Retina (tissue), 1 donor: ENCODE measurements around the gene RAB15.
A peak's percentile ranks its signal among the peaks of the same experiment; 100 is the strongest.

Experiments used
- DNase-seq: peaks from one replicate; pipeline ENCODE4 v3.0.0-alpha.2; 2016

RAB15 gene

DNA sequence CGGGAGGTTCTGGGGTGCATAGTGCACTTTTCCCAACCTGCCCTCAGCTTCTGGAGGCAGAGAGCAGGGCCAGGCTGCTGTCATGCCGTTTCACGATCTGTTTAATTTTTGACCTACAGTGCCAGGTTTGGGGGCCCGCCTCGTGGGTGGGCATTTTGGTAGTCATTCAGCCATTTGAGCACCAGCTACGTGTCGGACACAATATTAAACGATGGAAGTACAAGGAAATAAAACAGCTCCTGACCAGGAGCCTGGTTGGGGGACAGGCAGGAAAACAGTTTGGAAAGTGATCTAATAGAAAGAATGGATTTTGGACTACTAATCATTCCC, 15.3 kb upstream of the RAB15 start:
- DNase-seq = no peak

DNA sequence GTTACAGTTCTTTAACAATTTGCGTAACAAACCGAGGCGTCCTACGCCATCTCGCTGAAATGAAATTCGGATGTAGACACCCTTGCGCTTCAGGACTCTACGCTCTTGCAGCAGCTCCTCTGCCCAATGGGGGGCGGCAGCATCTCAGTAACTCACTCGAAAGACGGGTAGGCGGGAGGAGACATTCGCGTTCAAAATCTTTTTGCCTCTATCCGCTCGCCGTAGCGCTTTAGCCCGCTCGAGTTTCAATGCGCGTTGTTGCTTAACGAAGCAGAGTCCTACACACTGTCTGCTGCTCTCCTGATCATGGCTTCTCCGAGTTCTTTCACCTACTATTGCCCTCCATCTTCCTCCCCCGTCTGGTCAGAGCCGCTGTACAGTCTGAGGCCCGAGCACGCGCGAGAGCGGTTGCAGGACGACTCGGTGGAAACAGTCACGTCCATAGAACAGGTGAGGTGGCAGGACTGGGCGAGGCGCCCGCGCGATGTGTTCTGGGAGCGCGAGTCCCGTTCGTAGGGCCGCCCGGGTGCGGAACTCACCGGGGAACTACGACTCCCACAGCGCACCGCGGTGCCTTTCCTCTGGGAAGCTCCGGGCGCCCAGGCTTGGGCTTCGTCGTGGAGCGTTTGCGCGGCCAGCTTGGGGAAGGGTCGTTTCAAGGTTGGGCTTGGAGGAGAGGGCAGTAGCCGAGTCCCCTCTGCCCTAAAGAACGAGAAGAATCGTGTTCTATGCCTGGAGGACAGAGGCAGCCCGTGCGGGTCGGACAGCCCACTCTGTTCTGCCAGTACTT, 14.7 kb upstream of the RAB15 start, which contains the start of gene FNTB:
Gene FNTB, plus strand, starts transcription at position 248 of the 790 bp plus-strand sequence. Its CDS starts 59 bp downstream, at position 307.
- peak; percentile 99 for DNase-seq

DNA sequence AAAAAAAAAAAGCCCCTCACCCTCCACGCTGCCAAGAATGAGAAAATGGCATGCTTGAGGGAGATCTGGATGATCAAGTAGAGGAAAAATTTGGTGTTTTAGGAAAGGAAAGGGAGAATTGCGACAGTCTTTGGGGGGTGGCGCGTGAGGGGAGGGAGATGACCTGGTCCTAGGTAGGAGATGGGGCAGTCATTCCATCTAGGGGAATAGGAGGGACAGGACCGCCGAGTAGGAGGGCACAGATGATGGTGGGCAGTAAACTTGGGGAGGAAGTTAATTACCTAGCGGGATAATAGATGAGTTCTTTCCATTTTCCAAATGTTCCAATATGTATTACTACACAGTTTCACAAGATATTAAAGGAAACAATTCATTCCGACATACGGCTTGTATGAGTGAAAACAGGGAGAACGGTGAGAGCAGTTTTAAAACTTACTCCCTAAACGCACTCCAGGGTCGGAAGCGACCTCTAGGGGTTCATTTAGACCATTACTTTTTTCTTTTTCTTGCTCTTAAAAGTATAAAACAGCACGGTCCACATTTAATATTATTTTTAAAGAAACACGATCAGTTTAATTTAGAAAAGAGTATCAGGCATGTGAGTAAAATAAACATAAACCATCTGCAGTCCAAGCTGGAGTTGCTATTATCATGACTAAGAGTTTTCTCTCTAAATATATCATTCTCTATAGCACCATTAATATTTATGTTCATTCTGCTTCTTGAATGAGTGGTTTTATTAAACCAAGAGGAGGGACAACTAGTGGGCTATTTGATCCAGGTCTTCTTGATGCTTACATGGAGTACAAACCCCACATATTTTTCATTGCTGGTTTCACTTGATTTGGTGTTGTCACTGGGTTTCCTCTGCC, 11.5 kb upstream of the RAB15 start:
- no peak for DNase-seq

DNA sequence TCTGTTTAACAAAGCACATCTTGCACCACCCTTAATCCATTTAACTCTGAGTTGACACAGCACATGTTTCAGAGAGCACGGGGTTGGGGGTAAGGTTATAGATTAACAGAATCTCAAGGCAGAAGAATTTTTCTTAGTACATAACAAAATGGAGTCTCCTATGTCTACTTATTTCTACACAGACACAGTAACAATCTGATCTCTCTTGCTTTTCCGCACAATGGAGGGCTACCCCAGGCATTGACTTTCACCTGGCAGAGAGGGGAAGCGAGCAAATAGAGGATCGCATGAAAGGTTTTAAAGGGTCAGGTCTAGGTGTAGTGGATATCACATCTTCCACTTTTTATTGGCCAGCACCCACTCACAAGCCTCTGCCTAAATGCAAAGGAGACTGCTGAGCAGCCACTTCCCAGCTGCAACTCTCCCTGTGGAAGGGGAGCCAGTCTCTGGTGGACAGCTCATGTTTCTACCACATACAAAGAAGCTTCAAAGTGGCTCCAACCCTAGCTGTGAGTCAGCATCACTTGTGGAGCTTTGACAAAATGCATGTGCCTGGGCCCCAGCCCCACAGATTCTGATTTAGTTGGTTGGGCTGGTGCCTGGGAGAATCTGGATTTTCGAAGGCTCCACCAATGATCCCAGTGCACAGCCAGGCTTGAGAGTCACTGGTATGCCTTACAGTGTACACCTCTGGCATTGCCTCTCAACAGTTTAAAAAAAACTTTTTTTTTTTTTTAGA, 7.4 kb upstream of the RAB15 start:
- DNase-seq = no peak

DNA sequence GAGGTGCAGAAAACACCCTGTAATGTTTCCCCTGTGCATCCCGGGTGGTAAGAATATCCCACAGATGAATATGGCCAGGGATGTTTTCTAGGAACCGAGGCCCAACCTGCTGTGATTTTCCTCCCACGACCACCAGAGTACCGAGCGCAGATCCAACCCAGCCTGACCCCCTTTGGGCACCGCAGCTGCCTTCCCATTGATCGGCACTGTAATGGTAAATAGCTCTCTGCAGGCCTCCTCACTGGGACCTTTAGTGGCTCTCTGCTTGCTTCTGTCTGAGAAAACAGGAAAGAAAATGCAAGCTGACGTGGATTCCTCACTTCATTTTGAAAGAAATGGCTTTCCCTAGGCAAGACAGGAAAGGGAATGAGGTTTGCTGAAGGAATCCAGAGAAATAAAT, 2.4 kb upstream of the RAB15 start:
- no peak for DNase-seq

DNA sequence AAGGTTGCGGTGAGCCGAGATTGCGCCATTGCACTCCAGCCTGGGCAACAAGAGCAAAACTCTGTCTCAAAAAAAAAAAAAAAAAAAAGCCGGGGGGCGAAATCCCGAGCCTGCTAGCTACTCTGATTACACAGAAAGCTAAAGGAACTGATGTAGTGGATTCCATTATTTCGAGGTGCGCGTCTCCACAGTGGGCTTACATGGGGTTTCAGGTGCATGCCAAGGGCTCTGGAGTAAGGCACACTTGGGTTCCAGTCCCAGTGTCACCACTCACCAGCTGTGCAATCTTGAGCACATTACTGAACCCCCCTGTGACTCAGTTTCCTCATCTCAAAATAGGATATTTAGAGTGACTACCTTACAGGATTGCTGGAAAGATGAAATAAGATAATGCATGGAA, 1.7 kb upstream of the RAB15 start:
- DNase-seq = no peak

DNA sequence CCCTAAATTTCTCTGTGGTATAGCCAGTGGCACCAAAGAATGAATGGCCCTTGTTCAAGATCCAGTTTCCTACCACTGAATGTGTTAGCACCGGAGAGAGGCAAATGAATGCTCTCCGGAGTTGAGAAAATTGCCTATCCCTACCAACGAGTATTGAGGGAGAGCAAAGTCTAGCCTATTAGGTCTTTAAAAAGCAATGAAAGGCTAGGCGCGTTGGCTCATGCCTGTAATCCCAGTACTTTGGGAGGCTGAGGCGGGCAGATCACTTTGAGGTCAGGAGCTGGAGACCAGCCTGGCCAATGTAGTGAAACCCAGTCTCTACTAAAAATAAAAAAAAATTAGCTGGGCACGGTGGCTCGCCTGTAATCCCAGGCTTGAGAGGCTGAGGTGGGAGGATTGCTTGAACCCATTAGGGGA, 898 bp upstream of the RAB15 start:
- no peak for DNase-seq

DNA sequence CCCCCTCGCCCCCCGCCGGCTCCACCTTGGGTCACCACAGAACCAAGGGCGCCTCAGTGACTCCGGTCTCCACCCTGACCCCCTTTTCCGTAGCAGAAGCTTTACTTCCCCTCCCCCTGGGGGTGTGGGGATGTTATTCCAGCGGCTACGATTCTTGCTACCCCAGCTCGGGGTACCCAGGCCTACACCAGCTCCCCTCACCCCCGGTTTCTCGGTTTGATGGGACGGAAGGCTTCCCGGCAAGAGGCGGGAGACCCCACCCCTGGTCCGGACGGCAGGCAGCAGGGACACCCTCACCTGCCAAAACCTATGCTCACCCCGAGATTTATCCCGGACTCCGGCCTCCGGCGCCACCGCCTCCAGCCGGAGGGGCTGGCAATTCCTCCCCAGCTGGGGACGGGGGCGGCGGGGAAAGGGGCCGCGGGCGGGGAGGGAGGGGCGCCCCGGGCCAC, 619 bp downstream of the RAB15 start:
- DNase-seq = peak; percentile 54

DNA sequence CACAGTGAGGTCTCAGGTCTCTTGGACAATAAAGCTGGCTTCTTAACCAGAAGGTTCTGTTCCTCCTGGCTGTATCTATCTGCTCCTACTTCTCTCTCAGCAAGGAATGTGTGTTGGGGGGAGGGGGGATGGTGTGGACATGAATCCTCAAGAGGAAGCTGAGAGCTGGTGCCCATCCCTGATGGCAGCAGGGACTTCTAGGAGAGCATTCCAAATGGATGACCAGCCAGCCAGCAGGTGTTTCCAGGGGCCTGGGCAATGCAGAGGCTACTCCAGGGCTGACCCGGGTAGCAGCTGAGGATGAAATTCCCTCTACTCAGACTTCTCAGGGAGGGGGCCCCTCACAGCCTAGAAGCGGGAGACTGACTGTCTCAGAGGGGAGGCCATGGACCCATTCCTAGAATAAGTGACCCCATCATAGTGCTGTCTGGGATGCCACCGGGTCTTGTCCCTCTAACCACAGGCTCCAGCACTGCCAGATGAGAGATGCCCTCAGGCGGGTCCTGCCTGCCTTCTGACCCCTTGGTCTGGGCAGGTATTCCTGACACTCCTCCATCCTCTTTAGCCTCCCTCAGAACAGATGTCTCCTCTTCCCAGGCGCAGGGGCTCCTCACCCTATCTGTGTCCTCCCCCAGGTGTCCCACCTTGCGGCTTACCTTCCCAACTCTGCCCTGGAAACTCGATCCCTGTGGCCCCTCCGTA, 1.2 kb downstream of the RAB15 start:
- DNase-seq = no peak

DNA sequence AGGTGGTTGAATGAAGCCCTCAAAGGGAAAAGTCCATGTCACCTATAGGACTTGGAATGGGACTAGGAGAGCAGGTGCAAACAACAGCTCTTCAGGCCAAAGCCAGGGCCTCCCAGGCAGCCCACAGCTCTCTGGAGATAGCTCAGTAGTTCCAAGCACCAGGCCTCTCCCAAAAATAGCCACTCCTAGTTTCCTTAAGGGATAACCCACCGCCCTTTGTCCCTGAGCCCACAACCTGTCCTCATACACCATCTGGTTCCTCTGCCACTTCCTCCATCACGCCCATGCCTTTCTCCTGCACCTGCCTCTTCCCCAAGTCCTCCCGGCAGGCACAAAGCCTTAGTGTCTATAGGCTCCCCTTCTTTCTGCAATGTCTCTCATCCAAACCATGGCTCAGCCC, 2.1 kb downstream of the RAB15 start:
- DNase-seq = no peak

DNA sequence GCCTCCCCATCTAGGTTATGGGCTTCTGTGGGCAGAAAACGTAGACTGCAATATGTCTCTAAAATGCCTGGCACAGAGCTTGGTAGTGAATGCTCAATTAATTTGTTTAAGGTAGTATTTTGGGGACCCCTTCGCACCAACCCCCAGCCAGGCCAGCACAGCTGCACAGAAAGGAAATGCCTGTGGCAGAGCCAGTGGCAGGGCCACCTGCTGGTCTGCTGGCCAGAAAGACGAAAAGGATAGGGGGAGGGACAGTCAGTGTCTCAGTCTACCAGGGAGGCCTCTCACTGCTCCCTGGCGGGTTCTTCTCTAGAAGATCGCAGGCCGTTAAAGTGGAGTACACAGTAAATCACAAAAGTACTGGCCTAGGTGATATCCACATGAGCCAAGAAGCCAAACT, 3.5 kb downstream of the RAB15 start:
- DNase-seq = no peak

DNA sequence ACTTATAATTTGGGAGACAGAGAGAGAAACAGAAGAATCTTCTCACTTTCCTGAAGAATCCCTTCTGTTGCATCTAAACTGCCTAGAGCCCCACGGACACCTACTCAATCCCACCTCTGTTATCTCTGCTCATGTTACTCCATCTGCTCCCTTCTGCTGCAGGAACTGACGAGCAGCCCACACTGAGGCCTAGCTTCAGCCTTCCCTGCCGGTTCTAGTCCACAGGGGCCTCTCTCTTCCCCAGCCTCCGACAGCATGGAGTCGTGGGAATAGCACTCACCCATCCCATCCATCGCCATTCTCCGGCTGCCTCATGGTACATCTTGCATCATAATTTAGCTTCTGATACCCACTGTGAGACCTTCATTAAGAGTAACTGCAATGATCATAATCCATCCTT, 4.0 kb downstream of the RAB15 start:
- no peak for DNase-seq

DNA sequence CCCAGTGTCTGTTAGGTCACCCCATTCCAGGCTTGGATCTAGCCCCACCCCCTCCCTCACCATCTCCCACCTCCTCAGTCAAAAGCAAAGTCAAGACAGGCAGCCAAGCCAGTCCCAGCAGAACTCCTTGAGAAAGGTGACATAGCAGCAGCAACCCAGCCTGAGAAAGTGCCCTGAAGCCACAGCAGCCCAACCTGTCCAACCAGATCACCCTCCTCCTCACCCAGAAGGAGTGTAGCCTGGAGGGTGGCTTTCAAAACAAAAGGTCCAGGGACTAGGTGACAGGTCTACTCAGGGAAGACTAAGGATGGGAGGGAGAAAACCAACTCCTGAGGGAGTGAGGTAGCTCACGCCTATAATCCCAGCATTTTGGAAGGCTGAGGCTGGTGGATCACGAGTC, 5.2 kb downstream of the RAB15 start:
- no peak for DNase-seq

DNA sequence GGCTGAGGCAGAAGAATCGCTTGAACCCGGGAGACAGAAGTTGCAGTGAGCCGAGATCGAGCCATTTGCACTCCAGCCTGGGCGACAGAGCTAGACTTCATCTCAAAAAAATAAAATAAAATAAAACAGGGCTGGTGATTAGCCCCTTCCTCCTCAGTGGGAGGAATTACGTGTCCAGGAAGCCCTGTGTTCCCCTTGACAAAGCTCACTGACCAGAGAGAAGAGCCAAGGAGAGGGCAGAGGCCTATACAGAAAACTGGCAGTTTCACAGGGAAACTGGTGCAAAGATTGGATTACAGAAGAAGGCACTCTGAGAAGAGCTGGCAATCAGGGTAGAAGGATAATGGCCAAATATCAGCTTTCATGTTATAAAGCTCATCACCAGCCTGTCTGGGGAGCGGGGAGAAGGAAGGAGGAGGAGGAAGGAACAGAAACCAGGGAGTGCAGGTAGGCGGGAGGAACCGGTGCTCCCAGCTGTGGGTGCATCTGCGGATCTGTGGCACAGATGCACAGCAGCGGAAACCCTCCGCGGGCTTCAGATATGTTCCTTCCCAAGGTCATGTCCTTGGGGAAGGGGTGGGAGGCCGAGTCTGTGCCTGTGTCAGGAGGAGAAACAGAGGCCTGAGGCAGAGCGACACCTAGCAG, 6.7 kb downstream of the RAB15 start:
- no peak for DNase-seq

DNA sequence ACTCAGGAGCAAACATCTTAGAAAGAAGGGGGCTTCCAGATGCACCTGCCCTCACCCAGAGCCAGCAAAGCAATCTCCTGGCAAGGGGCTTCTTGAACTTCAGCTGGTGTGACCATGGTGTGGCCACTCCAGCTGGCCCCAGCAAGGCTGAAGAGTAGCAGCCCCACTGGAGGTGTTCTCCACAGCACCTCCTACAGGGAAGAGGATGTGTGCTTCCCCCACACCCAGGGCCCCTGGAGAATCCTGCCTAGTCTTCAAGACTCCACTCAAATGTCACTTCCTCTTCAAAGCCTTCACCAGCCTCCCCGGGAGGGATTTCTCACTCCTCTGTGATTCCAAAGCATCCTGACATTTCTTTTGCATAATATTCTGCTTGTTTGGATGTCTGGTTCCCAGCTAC, 8.5 kb downstream of the RAB15 start:
- DNase-seq = no peak

DNA sequence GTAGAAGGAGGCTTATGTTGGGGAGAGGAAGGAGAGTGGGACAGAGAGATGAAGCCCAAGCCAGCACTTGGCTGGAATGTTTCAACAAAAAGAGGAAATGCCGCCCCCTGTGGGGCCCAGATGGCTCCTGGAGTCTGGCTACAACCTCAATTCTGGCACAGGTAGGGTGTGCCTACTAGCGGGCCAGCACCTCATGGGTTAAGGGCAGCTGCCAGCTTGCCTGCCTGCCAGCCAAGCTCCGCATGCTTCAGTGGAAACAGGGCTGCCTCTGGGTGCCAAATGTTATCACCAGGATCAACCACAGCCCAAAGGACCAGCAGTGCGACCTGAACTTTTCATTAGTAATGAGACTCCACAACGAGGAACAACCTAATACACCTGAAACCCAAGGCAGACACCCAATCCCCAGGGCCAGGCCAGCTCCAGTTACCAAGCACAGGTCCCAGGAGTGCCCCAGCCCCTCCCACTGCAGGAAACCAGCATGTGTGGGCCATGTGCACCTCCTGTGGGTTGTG, 11.3 kb downstream of the RAB15 start:
- DNase-seq = no peak

DNA sequence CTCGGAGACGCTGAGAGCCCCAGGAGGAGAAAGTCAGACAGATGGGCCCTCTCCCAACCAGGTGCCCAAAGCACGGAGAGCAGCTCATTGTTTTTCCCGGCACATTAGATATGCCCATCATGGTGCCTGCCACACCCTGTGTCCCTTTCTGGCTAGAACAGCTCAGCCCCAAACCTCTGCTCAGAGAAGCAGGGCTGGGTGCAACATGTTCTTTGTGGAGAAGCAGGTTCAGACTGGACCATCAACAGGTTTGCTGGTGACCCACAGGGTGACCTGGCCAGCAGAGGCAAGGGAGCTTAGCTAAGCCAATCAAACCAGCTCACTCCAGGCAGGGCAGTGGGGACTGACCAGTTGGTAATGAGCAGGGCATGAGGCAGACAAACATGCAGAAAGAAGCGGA, 13.4 kb downstream of the RAB15 start:
- no peak for DNase-seq

DNA sequence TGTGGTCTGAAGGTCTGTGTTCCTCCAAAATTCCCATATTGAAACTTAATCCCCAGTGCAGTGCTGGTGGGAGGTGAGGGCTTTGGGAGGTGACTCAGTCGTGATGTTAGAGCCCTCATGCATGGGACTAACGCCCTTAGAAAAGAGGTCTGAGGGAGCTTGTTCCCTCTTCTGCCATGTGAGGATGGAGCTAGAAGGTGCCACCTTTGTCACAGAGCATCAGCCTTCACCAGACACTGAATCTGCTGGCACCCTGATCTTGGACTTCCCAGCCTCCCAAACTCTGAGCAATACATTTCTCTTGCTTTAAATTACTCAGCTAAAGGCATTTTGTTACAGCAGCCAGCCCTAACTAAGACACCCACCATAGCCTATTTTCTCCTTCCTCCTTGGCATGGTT, 13.9 kb downstream of the RAB15 start:
- DNase-seq = no peak

DNA sequence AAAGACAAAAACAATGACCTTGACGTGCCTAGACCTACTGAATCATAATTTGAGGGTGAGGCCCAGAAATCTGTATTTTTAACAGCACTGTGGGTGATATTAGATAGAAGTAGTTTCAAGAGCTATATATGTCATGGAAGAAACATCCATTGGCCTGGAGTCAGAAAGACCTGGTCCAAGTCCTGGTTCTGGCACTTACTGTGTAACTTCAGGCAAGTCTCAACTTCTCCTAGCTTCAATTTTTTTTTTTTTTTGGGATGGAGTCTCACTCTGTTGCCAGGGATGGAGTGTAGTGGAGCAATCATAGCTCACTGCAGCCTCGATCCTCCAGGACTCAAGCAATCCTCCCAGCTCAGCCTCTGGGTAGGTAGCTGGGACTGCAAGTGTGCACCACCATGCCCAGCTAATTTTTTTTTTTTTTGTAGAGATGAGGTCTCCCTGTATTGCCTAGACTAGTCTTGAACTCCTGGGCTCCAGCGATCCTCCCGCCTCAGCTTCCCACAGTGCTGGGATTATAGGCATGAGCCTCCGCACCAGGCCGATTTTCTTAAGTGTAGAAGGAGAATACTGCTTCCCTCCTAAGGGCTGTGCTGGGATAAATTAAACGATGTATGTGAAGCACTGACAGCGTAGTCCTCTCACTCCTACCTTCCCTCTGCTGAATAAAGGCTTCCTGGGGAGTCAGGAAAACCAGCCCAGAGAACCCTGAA, 15.3 kb downstream of the RAB15 start:
- no peak for DNase-seq

DNA sequence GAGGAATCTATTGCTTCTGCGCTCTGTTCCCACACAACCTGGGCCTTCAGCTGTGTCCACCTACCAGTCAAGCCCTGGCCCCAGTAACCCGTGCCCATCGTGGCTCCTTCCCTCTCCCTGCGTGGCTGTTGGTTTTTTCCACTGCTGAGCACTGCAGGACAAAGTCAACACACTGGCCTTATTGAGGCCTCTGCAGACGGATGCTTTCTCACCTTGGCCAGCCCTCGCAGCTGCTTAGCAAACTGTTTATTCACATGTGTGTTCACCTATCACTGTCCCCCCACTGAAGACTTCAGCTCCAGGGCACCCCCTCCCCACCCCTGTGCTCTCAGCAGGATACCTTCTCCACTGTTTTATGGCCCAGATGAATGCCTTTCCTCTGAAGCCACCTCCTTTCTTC, 16.8 kb downstream of the RAB15 start:
- DNase-seq = no peak

DNA sequence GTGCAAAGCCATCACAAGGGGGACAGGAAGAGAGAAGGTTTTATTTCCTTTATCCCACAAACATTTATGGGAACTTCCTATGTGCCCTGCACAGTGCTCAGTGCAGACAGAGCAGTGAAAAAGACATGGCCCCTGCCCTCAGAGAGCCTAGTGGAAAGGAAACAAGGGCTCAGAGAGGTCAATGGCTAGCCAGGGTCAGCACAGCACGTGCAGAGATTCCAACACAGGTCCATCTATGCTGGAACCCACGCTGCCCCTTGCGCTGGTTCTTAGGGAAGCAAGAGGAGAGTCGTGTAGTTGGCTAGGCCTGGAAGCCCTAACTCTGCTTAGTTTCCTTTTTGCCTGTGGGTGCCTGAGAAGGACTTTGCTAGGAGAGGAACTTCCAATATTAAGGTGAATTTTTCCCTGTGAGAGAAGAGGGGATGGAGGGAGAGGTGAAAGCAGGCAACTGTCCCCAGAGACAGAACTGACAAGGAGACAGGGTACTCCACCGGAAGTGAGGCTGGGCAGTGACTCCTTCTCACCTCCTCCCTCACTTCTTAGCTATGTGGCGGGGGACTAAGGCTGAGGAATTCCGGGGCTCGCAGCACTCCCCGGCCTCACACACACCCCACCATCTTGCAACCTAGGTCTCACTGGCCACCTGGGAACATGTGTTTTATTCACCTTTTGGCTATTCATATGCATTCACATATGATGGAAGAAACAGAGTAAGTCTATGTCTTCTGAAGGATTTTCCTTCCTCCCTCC, 17.5 kb downstream of the RAB15 start:
- DNase-seq = no peak
